K562 (cell line): ENCODE data around the gene OBP2A.

Experiments
- ATF7 ChIP-seq: fragments of 450-650 bp; IDR thresholded peaks from 2 replicates; pipeline ENCODE4 v1.7.1; 2014; ENCODE audit warnings: mild to moderate bottlenecking, moderate library complexity
- GABPA ChIP-seq: fragments of 200-800 bp; sonication (Bioruptor generic); conservative IDR thresholded peaks from 2 replicates; pipeline ENCODE4 v1.6.1; 2016; ENCODE audit warnings: low read depth, missing genetic modification characterization, missing compliant biosample characterization
- HDAC6 ChIP-seq: IDR thresholded peaks from 2 replicates; pipeline ENCODE4 v1.6.1; 2012; ENCODE audit warnings: low read depth, mild to moderate bottlenecking, control low read depth, inconsistent platforms, low read length, moderate library complexity
- POLR2A ChIP-seq: fragments of 450-650 bp; conservative IDR thresholded peaks from 2 replicates; pipeline ENCODE4 v1.6.1; 2016
- POLR2AphosphoS5 ChIP-seq: IDR thresholded peaks from 2 replicates; pipeline ENCODE4 v1.6.1; 2011; ENCODE audit warnings: mild to moderate bottlenecking, low read depth, low read length, moderate library complexity; ENCODE audit not compliant: control insufficient read depth, insufficient read depth
- STAT5B ChIP-seq: fragments of 250-450 bp; sonication (Bioruptor Pico); IDR thresholded peaks from 2 replicates; pipeline ENCODE4 v1.8.0; 2021; ENCODE audit warnings: mild to moderate bottlenecking, inconsistent platforms
- ZFP30 ChIP-seq: fragments of 250-450 bp; sonication (Bioruptor Pico); IDR thresholded peaks from 2 replicates; pipeline ENCODE4 v1.8.0; 2022; ENCODE audit warnings: moderate library complexity, mild to moderate bottlenecking, inconsistent platforms, borderline replicate concordance
- TF ChIP-seq, protein P1 (sequence below): fragments of 250-450 bp; sonication (Bioruptor Pico); IDR thresholded peaks from 2 replicates; pipeline ENCODE4 v1.4.0; 2020; ENCODE audit warnings: mild to moderate bottlenecking, moderate library complexity
- TF ChIP-seq, protein P2 (sequence below): sonication (generic); formaldehyde crosslinking; IDR thresholded peaks from 2 replicates; pipeline ENCODE4 v1.8.1; 2023; ENCODE audit warnings: mild to moderate bottlenecking, missing genetic modification reagents
- TF ChIP-seq, protein P3 (sequence below): sonication (generic); formaldehyde crosslinking; IDR thresholded peaks from 2 replicates; pipeline ENCODE4 v1.9.0; 2022; ENCODE audit warnings: mild to moderate bottlenecking, missing genetic modification reagents

DNA sequence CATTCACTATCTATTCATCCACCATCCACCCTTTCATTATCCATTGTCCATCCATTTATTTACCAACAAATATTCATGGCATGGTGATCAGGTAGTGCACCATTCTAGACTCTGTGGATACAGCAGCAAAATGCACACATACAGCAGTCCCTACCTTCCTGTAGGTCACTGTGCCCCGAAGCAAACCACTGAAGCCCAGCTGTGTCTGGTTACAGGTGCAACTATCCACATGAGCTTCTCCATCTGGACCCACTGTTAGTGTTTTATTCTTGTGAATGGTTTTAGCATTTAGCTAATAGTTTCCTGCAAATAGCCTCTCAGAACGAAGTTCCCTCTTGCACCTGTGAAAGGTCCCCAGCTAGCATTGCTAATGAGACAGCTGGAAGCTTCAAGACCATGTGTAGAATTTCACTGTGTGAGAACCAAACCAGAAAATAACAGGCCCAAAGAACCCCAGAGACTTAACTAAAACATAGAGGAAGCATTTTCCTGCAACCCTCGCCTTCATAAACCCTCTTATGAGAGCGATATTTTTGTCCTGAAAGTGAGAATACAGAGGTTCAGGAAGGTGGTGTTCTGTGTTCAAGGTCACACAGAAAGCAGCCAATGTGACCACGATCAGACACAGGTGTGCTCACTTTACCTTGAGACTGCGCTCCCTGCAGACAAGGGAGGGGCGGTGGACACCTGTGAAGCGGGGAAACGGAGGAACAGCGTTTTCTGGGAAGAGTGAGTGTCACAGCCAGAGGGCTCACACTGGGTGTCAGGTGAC, 34.1 kb downstream of the OBP2A start:
- no peak for TF ChIP-seq GABPA
- TF ChIP-seq ATF7 = no peak
- TF ChIP-seq, protein P1, sequence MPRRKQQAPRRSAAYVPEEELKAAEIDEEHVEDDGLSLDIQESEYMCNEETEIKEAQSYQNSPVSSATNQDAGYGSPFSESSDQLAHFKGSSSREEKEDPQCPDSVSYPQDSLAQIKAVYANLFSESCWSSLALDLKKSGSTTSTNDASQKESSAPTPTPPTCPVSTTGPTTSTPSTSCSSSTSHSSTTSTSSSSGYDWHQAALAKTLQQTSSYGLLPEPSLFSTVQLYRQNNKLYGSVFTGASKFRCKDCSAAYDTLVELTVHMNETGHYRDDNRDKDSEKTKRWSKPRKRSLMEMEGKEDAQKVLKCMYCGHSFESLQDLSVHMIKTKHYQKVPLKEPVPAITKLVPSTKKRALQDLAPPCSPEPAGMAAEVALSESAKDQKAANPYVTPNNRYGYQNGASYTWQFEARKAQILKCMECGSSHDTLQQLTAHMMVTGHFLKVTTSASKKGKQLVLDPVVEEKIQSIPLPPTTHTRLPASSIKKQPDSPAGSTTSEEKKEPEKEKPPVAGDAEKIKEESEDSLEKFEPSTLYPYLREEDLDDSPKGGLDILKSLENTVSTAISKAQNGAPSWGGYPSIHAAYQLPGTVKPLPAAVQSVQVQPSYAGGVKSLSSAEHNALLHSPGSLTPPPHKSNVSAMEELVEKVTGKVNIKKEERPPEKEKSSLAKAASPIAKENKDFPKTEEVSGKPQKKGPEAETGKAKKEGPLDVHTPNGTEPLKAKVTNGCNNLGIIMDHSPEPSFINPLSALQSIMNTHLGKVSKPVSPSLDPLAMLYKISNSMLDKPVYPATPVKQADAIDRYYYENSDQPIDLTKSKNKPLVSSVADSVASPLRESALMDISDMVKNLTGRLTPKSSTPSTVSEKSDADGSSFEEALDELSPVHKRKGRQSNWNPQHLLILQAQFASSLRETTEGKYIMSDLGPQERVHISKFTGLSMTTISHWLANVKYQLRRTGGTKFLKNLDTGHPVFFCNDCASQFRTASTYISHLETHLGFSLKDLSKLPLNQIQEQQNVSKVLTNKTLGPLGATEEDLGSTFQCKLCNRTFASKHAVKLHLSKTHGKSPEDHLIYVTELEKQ = no peak
- no peak for TF ChIP-seq POLR2A
- no peak for TF ChIP-seq STAT5B (CRISPR knock-in tag)
- no peak for TF ChIP-seq POLR2AphosphoS5
- TF ChIP-seq ZFP30 (CRISPR knock-in tag) = no peak
- TF ChIP-seq, protein P2, sequence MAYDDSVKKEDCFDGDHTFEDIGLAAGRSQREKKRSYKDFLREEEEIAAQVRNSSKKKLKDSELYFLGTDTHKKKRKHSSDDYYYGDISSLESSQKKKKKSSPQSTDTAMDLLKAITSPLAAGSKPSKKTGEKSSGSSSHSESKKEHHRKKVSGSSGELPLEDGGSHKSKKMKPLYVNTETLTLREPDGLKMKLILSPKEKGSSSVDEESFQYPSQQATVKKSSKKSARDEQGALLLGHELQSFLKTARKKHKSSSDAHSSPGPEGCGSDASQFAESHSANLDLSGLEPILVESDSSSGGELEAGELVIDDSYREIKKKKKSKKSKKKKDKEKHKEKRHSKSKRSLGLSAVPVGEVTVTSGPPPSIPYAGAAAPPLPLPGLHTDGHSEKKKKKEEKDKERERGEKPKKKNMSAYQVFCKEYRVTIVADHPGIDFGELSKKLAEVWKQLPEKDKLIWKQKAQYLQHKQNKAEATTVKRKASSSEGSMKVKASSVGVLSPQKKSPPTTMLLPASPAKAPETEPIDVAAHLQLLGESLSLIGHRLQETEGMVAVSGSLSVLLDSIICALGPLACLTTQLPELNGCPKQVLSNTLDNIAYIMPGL (CRISPR knock-in tag) = no peak
- no peak for TF ChIP-seq HDAC6
- TF ChIP-seq, protein P3, sequence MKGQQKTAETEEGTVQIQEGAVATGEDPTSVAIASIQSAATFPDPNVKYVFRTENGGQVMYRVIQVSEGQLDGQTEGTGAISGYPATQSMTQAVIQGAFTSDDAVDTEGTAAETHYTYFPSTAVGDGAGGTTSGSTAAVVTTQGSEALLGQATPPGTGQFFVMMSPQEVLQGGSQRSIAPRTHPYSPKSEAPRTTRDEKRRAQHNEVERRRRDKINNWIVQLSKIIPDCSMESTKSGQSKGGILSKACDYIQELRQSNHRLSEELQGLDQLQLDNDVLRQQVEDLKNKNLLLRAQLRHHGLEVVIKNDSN (CRISPR knock-in tag) = no peak
